ENCODE measurements around the gene GEMIN5. TPM values are rescaled to one million over a fixed set of nuclear protein-coding genes. Genes with fewer than 3 reads are reported as not detected.
"Not testable (repeated sequence)": the region's sequence is repeated elsewhere in the genome, so short reads cannot be mapped to it uniquely, and the experiment has no call there.

Gene GEMIN5
- polyA plus RNA-seq (2012; ENCODE audit: missing spikeins), result 12.3 TPM

GRCh38 chr5:154937718-154938466 is at the start of gene GEMIN5:
Gene GEMIN5 (minus strand): TSS chr5:154938211. CDS start chr5:154938133, 78 bp downstream.
- TF ChIP-seq TAF1 (IDR thresholded peaks at IDR 0.05; ENCODE audit: borderline replicate concordance, low read depth, low read length) (peak; percentile 42; the same call in 1 of the 2 replicates), POLR2A (IDR thresholded peaks at IDR 0.05; ENCODE audit: low read depth, low read length) (peak; percentile 81; the same call in 1 of the 2 replicates), POLR2AphosphoS5 (IDR thresholded peaks at IDR 0.05; ENCODE audit: low read depth, low read length) (peak; percentile 64; the same call in 1 of the 2 replicates)
- peak; percentile 82 for FAIRE-seq
- peak; percentile 81 for DNase-seq (ENCODE audit: insufficient read length)

GRCh38 chr5:154986151-154986550 is 48.1 kb upstream of the GEMIN5 start:
- FAIRE-seq (no peak), DNase-seq (ENCODE audit: insufficient read length) (no peak)
- TF ChIP-seq POLR2AphosphoS5 (IDR thresholded peaks at IDR 0.05; ENCODE audit: low read depth, low read length) (no peak), TAF1 (IDR thresholded peaks at IDR 0.05; ENCODE audit: borderline replicate concordance, low read depth, low read length) (no peak), POLR2A (IDR thresholded peaks at IDR 0.05; ENCODE audit: low read depth, low read length) (no peak)

- DNase-seq (ENCODE audit: insufficient read length), result no peak
- TF ChIP-seq POLR2AphosphoS5 (IDR thresholded peaks at IDR 0.05; ENCODE audit: low read depth, low read length) (no peak), POLR2A (IDR thresholded peaks at IDR 0.05; ENCODE audit: low read depth, low read length) (no peak), TAF1 (IDR thresholded peaks at IDR 0.05; ENCODE audit: borderline replicate concordance, low read depth, low read length) (no peak)
- no peak for FAIRE-seq
Measured at GRCh38 chr5:154984946-154985516, 47.0 kb upstream of the GEMIN5 start.

DNA sequence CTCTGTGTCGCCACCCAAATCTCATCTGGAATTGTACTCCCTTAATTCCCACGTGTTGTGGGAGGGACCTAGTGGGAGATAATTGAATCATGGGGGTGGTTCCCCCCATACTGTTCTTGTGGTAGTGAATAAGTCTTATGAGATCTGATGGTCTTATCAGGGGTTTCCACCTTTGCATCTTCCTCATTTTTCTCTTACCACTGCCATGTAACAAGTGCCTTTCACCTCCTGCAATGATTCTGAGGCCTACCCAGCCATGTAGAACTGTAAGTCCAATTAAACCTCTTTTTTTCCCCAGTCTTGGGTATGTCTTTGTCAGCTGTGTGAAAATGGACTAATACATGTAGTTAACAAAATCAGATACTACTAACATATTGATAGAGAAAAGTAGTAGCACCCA is 40.3 kb upstream of the GEMIN5 start:
- not testable (repeated sequence) for DNase-seq (ENCODE audit: insufficient read length); FAIRE-seq

- DNase-seq (ENCODE audit: insufficient read length), result no peak
- FAIRE-seq, result no peak
- TF ChIP-seq TAF1 (IDR thresholded peaks at IDR 0.05; ENCODE audit: borderline replicate concordance, low read depth, low read length) (no peak), POLR2A (IDR thresholded peaks at IDR 0.05; ENCODE audit: low read depth, low read length) (no peak), POLR2AphosphoS5 (IDR thresholded peaks at IDR 0.05; ENCODE audit: low read depth, low read length) (no peak)
Measured at GRCh38 chr5:154977409-154977808, 39.4 kb upstream of the GEMIN5 start.

DNA sequence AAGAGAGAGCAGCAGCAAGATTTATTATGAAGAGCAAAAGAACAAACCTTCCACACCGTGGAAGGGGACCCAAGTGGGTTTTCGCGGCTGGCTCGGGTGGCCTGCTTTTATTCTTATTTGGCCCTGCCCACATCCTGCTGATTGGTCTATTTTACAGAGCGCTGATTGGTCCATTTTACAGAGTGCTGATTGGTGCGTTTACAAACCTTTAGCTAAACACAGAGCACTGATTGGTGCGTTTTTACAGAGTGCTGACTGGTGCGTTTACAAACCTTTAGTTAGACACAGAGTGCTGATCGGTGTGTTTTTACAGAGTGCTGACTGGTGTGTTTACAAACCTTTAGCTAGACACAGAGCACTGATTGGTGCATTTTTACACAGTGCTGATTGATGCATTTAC is 38.1 kb upstream of the GEMIN5 start:
- not testable (repeated sequence) for FAIRE-seq; DNase-seq (ENCODE audit: insufficient read length)

DNA sequence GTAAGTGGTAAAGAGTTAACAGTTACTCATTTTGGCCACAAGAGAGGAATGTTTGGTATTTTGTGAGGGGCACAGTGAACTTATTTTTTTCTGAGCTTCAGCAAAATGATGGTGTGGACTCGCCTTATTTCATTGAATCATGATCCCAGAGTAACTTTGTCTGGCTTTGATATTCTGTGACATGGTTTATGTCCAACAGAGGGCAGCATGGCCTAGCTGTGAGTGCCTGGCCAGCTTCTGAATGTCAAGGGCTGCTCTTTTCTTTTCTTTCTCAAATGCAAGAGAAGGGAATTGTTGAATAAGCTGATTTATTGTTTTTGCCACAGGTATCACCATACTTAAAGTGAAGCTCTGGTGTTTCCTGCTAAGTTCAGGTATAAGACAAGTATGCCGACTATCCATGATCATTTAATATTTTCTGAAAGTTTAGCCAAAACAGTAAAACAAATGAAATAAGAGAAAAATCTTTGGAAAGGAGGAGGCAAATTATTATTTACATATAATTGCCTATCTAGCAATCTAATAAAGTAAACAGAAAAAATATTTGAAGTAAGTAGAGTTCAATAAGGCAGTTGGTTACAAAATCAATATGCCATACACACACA is 34.6 kb upstream of the GEMIN5 start:
- FAIRE-seq, result no peak
- TF ChIP-seq TAF1 (IDR thresholded peaks at IDR 0.05; ENCODE audit: borderline replicate concordance, low read depth, low read length) (no peak), POLR2A (IDR thresholded peaks at IDR 0.05; ENCODE audit: low read depth, low read length) (no peak), POLR2AphosphoS5 (IDR thresholded peaks at IDR 0.05; ENCODE audit: low read depth, low read length) (no peak)
- DNase-seq (ENCODE audit: insufficient read length), result no peak

DNA sequence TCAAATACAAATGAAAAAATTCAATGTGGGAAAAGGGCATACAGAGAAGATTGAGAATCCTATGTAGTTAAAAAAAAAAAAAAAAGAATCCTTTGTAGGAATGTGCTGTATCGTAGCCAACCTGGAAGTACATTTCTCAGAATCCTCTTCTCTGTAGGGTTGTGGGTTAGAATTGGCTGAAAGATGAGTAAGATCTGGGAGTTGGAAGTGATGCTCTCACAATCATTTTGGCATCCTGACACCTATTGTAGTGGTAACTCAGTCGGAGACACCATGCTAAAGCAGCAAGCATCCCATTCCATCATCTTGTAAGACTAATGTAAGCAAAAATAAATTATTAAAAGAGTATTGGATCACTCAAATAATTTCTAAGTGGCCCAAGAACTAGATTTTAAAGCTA is 33.5 kb upstream of the GEMIN5 start:
- FAIRE-seq, result no peak
- no peak for DNase-seq (ENCODE audit: insufficient read length)
- TF ChIP-seq POLR2AphosphoS5 (IDR thresholded peaks at IDR 0.05; ENCODE audit: low read depth, low read length), result no peak
- no peak for TF ChIP-seq TAF1 (IDR thresholded peaks at IDR 0.05; ENCODE audit: borderline replicate concordance, low read depth, low read length)
- TF ChIP-seq POLR2A (IDR thresholded peaks at IDR 0.05; ENCODE audit: low read depth, low read length), result no peak

DNA sequence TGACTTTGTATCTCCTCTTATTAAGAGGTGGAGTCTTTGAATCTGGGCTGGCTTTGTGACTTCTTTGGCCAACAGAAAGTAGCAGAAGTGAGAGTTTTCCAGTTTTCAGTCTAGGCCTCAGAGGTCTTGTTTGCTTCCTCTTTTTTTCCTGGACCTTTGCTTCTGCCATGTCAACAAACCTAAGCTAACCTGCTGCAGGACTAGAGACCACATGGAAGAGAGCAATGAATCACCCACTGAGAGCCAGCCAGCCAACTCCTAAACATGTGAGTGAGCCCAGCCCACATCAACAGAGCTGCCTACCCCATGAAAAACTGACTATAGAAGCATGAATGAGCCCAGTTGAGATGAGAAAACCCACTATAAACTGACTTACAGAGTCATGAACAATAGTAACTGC is 32.7 kb upstream of the GEMIN5 start:
- DNase-seq (ENCODE audit: insufficient read length), result no peak

GRCh38 chr5:154968953-154969352 is 30.9 kb upstream of the GEMIN5 start:
- TF ChIP-seq TAF1 (IDR thresholded peaks at IDR 0.05; ENCODE audit: borderline replicate concordance, low read depth, low read length), result no peak
- TF ChIP-seq POLR2A (IDR thresholded peaks at IDR 0.05; ENCODE audit: low read depth, low read length), result no peak
- TF ChIP-seq POLR2AphosphoS5 (IDR thresholded peaks at IDR 0.05; ENCODE audit: low read depth, low read length), result no peak
- FAIRE-seq (no peak), DNase-seq (ENCODE audit: insufficient read length) (no peak)

More for the DNA sequence above, 32.7 kb upstream of the GEMIN5 start:
- TF ChIP-seq TAF1 (IDR thresholded peaks at IDR 0.05; ENCODE audit: borderline replicate concordance, low read depth, low read length) (no peak), POLR2A (IDR thresholded peaks at IDR 0.05; ENCODE audit: low read depth, low read length) (no peak)
- no peak for FAIRE-seq

DNA sequence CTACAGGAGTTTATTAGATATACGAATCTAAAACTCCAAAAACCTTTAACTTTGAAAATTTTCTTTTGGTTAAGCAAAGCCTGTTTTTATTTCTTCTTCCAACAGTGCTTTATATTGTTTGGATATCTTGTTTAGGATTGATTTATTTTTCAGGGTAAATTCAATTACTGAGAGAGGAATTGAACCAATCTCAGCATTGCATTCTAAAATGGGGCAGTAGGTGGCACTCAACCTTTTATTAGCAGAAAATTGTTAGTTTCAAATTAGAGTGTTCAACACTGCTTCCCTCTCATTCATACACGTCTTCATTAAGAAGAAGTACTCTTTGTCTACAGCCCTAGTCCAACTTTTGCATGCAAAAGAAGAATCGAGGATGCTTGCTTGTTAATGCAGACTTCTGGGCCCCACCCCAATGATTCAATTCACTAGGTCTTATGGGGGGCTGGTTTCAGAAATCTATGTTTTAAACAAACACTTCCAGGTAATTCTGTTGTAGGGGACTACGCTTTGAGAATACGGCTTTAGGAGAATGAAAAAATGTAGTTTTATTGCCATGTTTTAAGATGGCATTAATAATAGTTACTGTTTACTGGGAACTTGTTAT is 29.5 kb upstream of the GEMIN5 start:
- DNase-seq (ENCODE audit: insufficient read length) (no peak), FAIRE-seq (no peak)
- no peak for TF ChIP-seq TAF1 (IDR thresholded peaks at IDR 0.05; ENCODE audit: borderline replicate concordance, low read depth, low read length)
- TF ChIP-seq POLR2A (IDR thresholded peaks at IDR 0.05; ENCODE audit: low read depth, low read length), result no peak
- TF ChIP-seq POLR2AphosphoS5 (IDR thresholded peaks at IDR 0.05; ENCODE audit: low read depth, low read length), result no peak

GRCh38 chr5:154966874-154967273 is 28.9 kb upstream of the GEMIN5 start:
- FAIRE-seq, result no peak
- TF ChIP-seq TAF1 (IDR thresholded peaks at IDR 0.05; ENCODE audit: borderline replicate concordance, low read depth, low read length) (no peak), POLR2AphosphoS5 (IDR thresholded peaks at IDR 0.05; ENCODE audit: low read depth, low read length) (no peak), POLR2A (IDR thresholded peaks at IDR 0.05; ENCODE audit: low read depth, low read length) (no peak)

More at GRCh38 chr5:154966874-154967273, 28.9 kb upstream of the GEMIN5 start:
- no peak for DNase-seq (ENCODE audit: insufficient read length)

Data from GM12892 (cell line).